ENCODE results near the gene HSFX2. TPM values are rescaled to one million over a fixed set of nuclear protein-coding genes. Genes with fewer than 3 reads are reported as not detected.

HSFX2 gene
- total and polyA plus RNA-seq, 7 donors: 0.39 TPM; not detected in 6

GRCh38 chrX:149633511-149633910 lies 38.4 kb upstream of the HSFX2 start:
- Histone ChIP-seq H3K4me3 (no peak overlapping the region), H3K4me1 (peaks cover 0 to 14% (median 5%) of the 10 kb centered on the region in 4 donors), H3K9me3 (no peaks in the 10 kb centered on the region), H3K27me3 (no peaks in the 10 kb centered on the region), H3K27ac (no peak overlapping the region), H3K36me3 (no peaks in the 10 kb centered on the region)
- no peak for DNase-seq
- TF ChIP-seq EP300 (IDR thresholded peaks at IDR 0.05): no peak
- TF ChIP-seq POLR2AphosphoS5 (IDR thresholded peaks at IDR 0.05): no peak
- no peak for TF ChIP-seq POLR2A (IDR thresholded peaks at IDR 0.05)
- no peak for TF ChIP-seq CTCF (IDR thresholded peaks at IDR 0.05)
- intact Hi-C loops (cut with DNase I): no loop called here

DNA sequence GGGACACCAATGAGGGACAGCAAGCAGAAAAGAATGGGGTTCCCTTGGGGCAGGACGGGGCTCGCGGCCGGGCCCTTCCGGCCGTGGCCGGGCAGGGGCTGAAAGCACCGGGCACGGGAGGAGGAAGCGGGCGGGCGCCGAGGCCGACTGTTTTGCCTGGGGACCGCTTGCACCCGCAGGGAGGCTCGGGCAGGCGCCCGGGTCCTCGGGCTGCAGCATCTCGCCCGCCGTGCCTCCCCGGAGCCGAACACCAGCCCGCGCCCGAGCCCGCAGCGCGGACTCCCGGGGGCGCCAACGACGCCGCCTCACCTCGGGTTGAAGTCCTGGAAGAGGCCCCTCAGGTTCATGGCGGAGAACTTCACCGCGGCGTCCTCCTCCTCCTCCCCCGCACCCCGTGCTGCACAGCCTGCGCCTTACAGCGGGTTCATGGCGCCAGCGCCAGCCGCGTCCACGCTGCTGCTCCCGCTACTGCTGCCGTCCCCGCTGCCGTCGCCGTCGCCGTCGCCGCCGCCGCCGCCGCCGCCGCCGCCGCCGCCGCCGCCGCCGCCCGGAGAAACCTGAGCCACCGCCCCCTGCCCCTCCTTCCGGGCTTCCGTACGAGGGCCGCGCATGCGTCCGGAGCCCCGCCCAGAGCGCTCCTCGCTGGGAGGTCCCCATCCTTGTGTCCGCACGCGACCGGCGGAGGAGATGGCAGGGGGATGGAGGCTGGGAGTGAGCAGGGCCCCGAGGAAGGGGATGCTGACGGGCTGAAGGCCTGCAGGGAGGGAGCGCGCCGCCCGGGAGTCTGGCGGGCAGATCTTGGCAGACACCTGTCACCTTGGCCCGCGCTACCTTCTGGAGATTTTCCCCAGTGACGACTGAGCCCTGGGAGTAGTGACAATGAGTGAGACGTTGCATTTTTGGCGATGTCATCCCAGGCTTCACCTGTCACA lies 36.4 kb upstream of the HSFX2 start, which contains the start of gene TMEM185A:
Gene TMEM185A (minus strand): TSS at position 559 of the 932 bp plus-strand sequence. CDS start 212 bp downstream, at position 347.
- intact Hi-C loops (cut with DNase I): loop anchor here (2.0 kb wide), 1 partner anchor 127 kb away; the partner anchor contains the start of gene IDS
- 0 to 1% methylated on average over 102 of the region's 102 CpGs for WGBS, 2 donors
- Histone ChIP-seq H3K27ac (peak within 1 kb of the TSS; percentile 77 to 81 (median 78)), H3K4me1 (peaks cover 0 to 24% (median 5%) of the 10 kb centered on the region in 4 donors), H3K9me3 (no peaks in the 10 kb centered on the region), H3K36me3 (no peaks in the 10 kb centered on the region), H3K4me3 (peak within 1 kb of the TSS; percentile 62 to 84 (median 68)), H3K27me3 (no peaks in the 10 kb centered on the region)
- TF ChIP-seq POLR2AphosphoS5 (IDR thresholded peaks at IDR 0.05) (peak in 3 of 4 donors; percentile 11 to 42 (median 23)), EP300 (IDR thresholded peaks at IDR 0.05) (no peak)
- DNase-seq: peak; percentile 85

- H3K4me1 ChIP-seq: peaks cover 0 to 30% (median 5%) of the 10 kb centered on the region in 4 donors
- DNase-seq: no peak
- H3K9me3 ChIP-seq: no peaks in the 10 kb centered on the region
- peak overlapping the region; percentile 62 to 84 (median 68) for H3K4me3 ChIP-seq
- 6 to 9% methylated on average over 16 of the region's 16 CpGs for WGBS, 2 donors
- peak overlapping the region; percentile 77 to 81 (median 78) for H3K27ac ChIP-seq
- intact Hi-C loops (cut with DNase I): loop anchor here (2.0 kb wide), 1 partner anchor 126 kb away; the partner anchor contains the start of gene IDS
- H3K27me3 ChIP-seq: no peaks in the 10 kb centered on the region
- H3K36me3 ChIP-seq: no peaks in the 10 kb centered on the region
- TF ChIP-seq POLR2A (IDR thresholded peaks at IDR 0.05) (no peak), EP300 (IDR thresholded peaks at IDR 0.05) (no peak), POLR2AphosphoS5 (IDR thresholded peaks at IDR 0.05) (no peak), CTCF (IDR thresholded peaks at IDR 0.05) (no peak)
These were observed 35.6 kb upstream of the HSFX2 start for GRCh38 chrX:149630681-149631233.

DNA sequence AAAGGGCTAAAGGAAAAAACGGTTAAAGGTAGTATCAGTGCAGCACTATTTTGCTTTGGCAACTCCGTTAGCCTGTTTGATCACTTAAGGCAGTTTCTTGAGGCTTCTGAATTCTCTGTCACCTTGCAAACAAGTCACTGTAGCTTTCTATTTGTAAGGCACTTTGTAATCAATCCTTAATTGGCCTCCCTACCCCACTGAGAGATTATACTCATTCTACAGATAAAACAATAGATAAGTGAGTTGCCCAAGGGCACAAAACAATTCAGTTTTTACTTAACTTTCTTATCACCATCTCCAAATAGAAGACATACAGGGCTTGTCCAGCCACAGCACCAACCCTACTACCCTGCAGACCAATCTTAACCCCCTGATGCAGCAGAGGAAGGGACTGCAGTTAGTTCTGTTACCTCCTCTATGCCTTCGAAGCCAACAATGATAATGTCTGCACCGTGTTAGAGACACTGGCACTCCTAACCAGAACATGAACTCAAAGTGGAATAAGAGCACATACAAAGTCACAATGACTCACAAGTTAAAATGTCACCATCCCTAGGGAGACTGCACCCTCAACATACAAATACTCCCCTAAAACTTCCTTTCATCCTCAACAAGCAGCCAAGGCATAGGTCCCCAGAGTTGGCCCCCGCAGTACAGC lies 34.7 kb upstream of the HSFX2 start:
- Histone ChIP-seq H3K27ac (peak overlapping the region in 1 of 4 donors; percentile 78), H3K4me1 (peaks cover 0 to 30% (median 5%) of the 10 kb centered on the region in 4 donors), H3K36me3 (no peaks in the 10 kb centered on the region), H3K4me3 (peak overlapping the region in 1 of 4 donors; percentile 84), H3K9me3 (no peaks in the 10 kb centered on the region), H3K27me3 (no peaks in the 10 kb centered on the region)
- DNase-seq: no peak
- TF ChIP-seq POLR2AphosphoS5 (IDR thresholded peaks at IDR 0.05) (no peak), EP300 (IDR thresholded peaks at IDR 0.05) (no peak), POLR2A (IDR thresholded peaks at IDR 0.05) (no peak), CTCF (IDR thresholded peaks at IDR 0.05) (no peak)
- 90 to 92% methylated on average over 5 of the region's 5 CpGs for WGBS, 2 donors
- intact Hi-C loops (cut with DNase I): loop anchor here (2.0 to 5.0 kb wide), 2 partner anchors 103 to 125 kb away; partner anchors contain the start of gene IDS
